HPDE6-E6E7 (cell line): ENCODE results near the gene SLC38A9.

ENCODE experiments used
- DNase-seq: peaks from one replicate; pipeline ENCODE4 v3.0.0; 2011; ENCODE audit warnings: missing footprints; ENCODE audit errors: extremely low spot score

Gene SLC38A9

DNA sequence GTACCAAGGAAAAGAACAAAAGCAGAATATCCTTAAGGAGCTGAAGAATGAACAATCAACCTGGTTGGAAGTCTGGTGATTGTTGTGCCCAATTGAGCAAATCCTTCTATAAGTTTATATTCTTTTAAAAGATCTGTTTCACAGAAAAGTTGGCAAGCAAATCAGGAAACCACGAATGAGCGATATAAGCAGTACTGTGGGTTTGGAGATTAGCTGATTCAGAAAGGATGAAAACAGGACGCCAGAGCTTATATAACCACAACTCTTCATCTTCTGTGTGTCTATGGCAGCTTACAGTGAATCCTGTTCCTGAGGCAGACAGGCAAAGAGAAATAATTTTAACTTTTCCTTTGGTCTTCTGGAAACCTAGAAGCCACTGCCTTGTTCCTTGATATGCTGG is 61.7 kb downstream of the SLC38A9 start:
- DNase-seq, result no peak

DNA sequence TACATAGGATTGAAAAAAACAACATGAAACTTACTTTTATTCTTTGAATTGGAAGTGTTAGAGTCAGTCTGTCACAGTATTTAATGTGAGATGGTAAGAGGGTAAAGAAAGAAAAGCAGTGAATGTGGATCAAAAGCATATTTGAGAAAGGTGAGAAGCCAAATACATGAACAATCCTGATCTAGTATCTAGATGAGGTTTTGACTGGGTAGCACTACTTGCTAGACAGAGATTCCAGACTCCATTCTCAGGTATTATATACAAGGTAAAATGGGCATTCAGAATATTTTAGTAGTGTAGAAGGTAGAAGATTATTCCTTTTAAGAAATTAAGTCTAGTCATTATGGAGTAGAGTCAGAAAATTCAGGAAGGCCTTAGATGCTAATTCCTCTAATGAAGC is 62.2 kb downstream of the SLC38A9 start:
- no peak for DNase-seq

DNA sequence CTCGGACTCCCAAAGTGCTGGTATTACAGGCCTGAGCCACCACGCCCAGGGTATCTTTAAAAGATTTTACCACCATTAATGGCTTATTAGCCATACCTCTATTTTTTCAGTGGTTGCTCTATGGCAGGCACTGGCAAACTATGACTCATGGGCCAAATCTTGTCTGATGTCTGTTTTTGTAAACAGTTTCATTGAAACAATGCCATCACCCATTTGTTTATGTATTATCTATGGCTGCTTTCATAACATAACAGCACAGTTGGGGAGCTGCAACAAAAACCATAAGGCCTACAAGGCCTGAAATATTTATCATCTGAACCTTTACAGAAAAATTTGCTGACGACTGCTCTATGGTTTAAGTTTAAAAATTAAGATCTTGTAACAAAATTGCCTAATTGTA is 66.8 kb downstream of the SLC38A9 start:
- no peak for DNase-seq

DNA sequence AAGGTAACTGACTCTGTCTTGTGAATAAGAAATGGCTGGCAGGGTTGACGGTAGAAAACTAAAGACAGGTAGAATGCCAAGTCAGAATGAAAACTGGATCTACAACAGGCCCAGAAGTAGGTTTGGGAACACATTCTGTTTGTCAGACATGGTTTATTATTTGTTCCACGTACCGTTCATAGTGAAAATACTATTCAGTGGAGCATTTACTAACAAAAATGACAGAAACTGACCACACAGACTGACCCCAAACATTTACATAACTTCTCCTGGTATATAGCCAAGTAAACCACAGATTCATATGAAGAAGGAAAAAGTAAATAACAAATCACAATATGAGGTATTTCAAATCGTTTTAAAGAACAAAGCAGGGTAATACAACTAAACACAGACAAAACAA is 73.7 kb downstream of the SLC38A9 start:
- DNase-seq, result no peak

DNA sequence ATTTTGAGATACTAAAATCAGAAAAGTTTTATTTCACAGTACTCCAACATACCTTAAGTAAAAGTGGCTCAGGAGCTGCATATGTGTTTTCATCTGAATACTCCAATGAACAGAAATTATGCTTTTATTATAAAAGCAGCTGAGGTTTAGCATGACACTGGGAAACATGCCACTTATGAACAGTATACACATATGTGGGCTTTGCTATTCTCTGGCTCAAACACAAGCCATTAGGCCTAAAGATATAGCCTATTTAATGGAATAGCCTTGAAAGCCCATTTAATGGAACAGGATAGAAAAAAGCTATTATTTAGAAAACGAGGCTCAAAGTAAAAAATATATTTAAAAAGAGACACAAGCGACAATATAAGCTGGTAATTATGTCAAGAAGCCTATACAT is 74.1 kb downstream of the SLC38A9 start:
- no peak for DNase-seq

DNA sequence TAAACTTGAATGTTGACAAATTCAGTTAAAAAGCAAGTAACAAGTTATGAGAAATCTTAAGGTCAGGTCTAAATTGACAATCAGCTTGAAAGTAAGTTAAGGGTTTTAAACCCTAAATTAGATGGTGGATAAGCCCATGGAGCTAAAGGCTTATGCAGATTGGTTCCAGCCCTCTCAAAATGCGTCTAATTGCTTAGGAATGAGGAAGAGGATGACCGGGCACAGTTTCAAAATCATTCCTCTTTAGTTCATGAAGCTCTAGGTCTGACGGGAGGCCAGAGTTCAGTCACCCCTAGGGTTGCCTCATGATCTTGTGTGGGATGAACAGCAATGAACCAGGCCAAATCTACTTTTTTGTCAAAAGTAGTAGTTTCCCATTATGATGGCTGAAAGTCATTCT is 75.4 kb downstream of the SLC38A9 start:
- DNase-seq, result peak; percentile 12

DNA sequence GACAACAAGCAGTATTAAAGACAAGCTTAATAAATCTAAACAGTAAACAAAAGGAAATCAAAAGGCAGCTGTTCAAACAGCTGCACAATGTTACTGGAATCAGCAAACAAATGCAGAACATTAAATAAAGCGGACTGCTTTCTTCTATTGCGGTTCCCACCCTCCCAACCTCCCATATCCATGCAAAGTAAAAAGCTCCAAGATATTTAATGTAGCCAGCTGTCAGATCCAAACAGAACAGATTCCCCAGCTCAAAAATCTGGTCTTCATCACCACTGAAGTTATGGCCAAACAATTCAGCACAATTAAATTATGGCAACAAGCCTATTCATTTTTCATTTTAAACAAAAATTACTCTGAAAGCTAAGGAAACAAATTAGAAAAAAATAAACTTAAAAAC is 75.9 kb downstream of the SLC38A9 start:
- no peak for DNase-seq

DNA sequence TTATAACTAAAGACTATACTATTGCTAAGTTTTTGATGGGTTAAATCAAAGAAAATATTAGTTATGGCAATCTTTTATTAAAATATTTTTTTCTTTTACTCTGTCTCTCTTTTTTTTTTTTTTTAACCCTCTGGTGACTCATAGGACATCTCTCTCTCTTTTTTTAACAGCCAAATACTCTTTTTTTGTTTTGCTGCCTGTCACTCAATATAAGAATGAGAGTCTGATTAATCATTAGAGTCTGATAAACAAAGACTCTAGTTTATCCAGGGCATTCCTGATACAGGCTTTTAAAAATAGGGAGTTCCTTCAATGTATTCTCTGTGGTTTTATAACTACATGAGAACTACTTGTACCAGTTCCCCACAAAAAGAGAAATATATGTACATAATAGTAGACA is 77.3 kb downstream of the SLC38A9 start:
- DNase-seq, result no peak

DNA sequence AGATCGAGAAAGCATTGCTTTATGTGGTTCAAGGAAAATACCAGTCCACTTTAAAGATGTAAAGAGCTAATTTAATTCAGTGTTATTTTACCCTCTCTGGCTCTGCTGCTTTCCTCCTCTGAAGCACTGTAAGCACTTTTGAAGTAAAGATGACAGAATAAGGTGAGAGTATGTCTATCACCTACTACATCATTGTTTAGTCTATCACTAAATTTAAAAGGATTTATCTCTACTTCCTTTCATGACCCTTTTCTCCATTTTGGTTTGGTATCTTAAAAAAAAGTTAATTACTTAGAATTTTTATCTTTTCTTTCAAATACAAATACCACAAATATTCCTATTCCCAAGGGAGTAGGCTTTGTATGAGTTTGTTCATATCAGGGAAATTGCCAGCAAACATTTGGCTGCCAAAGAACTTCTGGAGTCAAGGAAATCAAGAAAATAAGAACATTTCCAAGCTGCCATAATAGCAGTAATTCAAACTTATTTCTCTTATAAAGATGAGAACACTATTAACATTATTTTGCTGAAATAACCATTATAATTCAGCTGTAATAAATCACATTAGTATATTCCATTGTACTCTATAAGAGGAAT is 77.8 kb downstream of the SLC38A9 start:
- no peak for DNase-seq

DNA sequence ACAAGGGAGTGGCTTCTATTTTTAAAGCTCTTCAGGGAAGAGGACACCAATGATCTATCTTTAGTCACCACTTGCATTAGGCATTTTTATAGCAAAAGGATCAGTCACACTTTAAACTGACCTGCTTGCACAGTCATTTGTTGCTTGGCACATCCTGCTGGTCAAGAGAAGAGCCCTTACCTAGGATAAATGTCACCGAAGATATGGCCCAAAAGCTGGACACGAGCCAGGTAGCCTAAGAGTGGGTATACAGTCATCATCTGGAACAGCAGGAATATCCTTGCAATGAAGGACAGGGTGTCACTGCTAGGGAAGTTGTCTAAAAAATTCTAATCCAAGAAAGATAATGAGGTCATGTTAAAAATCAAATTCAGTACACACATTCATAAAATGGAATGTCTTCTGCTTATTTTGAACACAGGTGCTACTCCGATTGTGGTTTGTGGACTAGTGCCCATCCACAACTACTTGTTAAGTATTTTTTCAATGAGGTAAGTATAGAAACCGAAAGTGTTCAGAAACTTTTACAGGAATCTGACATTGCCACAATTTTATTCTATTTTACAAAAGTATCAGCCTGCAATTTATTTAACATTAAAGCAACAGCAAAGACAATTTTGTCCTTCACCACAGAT is 78.4 kb downstream of the SLC38A9 start:
- peak; percentile 2 for DNase-seq

DNA sequence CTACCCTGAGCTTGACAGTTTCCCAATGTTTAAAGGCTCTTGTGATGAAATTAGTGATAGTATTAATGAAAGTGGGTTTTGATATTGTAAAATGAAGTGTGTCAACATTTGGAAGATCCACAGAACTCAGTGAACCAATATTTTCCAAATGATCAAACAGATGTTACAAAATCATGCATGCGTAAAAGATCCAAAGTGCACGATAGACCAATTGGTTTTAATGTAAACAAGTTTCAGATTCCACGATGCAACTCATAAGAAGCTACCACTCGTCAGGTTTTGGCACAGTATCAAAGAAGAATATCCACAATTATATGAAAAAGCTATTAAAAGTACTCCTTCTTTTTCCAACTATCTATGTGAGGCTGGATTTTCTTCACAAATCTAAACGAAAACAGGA is 82.3 kb downstream of the SLC38A9 start:
- DNase-seq, result no peak

DNA sequence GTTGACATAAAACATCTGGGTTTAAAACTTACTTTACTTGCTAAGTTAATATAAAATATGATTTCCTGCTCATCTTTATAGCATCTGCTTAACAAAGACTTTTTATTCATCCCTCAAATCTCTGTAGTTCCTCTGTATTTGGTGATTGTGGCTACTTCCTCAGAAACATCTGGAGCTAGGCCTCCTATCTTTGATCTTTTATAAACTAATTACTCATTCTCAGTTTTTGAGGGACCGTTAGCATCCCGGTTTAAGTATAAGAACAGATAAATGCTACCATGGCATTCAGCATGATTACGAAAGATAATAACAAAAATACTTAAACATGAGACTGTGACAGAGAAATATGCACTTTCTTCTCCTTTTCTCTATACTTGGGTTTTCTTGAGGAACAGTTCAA is 85.3 kb downstream of the SLC38A9 start:
- DNase-seq, result no peak

DNA sequence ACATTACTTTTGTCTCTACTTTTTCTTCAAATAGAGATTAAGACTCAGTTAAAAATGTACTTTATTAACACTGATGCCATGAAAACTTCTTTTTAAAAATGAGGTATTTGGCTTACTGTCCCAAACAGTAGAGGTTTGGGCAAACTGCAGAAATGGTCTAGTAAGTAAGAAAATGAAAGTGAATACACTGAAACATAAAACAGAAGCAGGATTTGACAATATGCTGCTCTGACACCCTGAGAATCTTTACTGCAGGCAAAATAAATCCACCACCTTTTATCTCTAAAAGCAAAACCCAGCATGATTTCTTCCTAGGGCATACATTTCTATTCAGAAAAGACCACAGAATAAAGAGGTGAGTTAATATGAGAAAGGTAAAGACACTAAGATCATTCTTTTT is 86.2 kb downstream of the SLC38A9 start:
- no peak for DNase-seq

DNA sequence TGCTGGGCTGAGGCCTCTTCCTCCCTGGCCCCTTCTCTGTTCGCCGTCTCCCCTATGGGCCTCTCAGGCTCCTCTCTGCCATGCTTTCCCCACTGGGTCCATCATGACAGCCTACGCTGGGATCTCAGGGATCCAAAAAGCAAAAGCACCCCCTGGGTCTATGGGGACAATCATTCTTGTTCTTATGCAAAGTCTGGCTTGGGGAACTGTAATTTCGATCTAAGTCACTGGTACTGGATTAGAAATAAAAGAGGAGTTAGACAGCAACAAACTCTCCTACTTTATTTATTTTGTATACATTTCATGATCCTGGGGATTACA is 86.6 kb downstream of the SLC38A9 start:
- DNase-seq, result no peak

DNA sequence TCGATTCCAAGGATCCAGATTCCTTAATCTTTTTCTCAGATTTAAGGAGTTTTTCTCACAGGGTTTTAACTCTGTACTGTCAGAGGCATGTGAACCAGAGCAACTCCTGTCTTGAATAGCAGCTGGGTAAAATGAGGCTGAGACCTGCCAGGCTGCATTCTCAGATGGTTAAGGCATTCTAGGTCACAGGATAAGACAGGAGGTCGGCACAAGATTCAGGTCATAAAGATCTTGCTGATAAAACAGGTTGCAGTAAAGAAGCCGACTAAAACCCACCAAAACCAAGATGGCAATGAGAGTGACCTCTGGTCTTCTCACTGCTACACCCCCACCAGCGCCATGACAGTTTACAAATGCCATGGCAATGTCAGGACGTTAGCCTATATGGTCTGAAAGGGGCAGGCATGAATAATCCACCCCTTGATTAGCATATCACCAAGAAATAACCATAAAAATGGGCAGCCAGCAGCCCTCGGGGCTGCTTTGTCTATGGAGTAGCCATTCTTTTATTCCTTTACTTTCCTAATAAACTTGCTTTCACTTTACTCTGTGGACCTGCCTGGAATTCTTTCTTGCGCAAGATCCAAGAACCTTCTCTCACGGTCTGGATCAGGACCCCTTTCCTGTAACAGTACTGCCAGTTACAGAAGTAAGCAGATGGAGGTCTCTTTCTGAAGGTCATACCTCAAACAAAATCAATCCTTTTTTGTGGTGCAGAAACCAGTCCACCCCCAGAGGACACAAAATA is 87.1 kb downstream of the SLC38A9 start:
- no peak for DNase-seq

DNA sequence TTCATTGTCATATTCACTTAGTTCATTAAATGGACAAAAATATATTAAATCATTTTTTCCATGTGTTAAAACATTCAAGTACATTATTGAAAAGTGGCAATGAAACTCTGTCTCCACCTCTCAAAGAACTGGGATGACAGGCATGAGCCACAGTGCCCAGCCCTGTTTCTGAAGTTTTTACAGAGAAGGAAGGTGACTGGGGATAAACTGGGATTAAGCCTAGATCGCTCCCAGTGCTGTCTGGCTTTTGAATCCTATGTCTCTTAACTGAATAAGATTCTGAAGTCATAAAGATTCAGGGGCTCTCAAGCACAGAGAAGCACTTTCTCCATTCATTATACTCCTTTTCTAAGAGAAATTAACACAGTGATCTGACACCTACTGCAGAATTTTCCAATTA is 88.3 kb downstream of the SLC38A9 start:
- no peak for DNase-seq

DNA sequence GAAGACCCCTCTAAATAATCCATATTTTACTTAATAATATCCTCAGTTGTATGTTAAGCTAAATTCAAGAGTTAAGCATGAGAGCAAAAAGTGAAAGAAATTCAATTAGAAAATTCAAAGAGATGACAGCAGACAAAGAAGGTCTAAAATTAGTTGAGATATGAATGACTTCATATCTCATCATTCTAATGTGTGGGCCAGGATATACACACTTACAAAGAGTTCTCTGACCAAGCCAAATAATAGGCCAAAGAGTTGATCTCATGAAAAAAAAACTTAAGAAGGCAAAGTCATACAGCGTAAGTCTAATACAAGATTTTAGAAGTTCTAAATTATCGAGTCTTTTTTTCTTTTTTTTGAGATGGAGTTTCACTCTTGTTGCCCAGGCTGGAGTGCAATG is 89.7 kb downstream of the SLC38A9 start:
- no peak for DNase-seq

DNA sequence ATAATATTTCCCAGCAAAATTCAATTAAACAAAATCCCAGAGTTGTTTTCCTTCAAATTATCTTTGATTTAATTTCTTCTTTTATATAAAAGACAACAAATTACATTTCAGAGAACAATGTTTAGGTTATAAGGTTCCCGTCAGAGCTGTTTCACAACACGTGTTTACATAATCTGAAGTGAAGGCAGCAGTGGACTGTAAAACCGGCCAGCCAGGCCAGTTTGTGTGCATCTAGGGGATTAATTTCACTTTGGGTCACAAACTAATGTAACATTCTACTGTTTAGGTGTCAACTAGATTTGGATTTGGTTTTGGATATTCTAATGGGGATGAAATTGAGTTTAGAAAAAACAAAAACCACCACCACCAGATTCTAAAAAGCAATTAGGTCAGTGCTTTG is 90.9 kb downstream of the SLC38A9 start:
- DNase-seq, result no peak

DNA sequence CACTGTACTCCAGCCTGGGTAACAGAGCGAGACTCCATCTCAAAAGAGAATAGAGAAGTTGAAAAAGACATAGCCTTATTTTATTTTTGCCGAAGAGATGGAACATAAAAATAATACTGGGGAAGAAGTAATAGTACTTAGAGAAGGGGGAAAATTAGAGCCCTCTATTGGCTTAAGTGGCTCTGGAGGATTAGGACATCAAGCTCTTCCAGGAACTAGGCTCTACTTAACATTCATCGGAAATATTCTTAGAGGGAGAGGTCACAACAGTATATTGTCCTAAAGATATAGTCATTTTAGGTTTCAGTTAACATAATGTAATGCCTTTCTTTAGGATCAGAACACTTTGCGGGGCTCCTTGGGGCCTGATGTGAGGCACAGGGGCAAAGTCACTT is 91.4 kb downstream of the SLC38A9 start:
- DNase-seq, result no peak

DNA sequence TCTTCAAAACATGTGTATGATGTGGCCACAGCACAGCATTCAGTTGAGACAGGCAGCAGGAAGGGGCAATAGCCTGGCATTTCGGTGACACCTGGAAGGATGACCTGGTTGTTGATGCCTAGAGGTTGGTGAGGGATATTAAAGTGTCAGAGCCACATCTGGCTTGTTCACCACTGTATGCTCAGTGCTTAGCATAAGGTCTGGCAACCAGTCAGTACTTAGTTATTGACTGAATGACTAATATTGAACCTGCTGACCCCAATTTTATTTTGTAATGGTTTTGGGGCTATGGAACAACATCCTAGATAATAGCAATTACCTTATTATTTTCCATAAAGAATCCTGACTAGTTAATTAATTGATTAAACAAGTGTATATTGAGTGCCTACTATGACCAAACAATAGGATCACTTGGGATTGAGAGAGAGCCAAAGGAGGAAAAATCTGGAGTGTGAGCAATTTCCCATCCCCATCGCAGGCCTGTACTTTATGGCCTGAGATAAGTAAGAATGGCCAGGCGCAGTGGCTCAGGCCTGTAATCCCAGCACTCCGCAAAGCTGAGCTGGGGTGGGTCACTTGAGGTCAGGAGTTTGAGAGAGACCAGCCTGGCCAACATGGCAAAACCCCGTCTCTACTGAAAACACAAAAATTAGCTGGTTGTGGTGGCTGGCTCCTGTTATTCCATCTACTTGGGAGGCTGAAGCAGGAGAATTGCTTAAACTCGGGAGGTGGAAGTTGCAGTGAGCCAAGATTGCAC is 91.9 kb downstream of the SLC38A9 start:
- no peak for DNase-seq

DNA sequence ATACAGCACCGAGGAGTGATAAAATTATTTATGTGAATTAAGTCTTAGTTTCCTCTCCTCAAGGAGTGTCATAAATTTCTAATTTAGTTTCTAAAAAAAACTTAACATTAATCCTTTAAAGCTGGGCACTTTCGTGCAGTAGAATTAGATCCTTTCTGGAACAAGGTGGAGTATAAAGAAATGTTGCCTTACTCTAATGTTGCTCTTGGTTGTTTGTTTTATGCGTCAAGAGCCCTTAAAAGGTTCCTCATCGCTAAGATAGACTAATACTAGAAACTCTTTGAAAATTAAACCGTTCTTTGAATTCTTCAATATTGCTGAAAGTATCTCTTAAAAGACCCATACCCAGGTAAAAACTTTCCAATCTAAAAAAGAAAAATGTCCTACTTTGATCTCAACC is 93.8 kb downstream of the SLC38A9 start:
- DNase-seq, result no peak

DNA sequence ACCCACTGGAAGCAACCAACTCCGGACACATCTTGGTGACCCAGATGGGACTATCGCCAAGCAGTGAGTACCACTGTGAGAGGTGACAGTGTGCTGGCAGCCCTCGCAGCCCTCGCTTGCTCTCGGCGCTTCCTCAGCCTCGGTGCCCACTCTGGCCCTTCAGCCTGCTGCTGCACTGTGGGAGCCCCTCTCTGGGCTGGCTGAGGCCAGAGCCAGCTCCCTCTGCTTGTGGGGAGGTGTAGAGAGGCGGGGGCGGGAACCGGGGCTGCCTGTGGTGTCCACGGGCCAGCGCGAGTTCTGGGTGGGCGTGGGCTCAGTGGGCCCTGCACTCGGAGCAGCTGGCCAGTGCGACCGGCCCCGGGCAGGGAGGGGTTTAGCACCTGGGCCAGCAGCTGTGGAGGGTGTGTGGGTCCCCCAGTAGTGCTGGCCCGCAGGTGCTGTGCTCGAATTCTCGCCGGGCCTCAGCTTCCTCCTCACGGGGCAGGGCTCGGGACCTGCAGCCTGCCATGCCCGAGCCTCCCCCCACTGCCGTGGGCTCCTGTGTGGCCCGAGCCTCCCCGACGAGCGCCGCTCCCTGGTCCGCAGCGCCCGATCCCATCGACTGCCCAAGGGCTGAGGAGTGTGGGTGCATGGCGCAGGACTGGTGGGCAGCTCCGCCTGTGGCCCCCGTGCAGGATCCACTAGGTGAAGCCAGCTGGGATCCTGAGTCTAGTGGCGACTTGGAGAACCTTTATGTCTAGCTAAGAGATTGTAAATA is 98.8 kb downstream of the SLC38A9 start:
- no peak for DNase-seq
